Upper lobe of left lung (tissue), 4 donors: ENCODE measurements around the gene CFAP68.

Experiments
- CTCF ChIP-seq, 6 experiments: fragments of 450-650 bp in 4 of 6; fragments of 200-600 bp in 2 of 6; sonication (generic) in 2 of 6; IDR thresholded peaks; one replicate each; pipeline ENCODE4 v1.5.1; 2016 to 2019; ENCODE audit warnings: antibody characterized with exemption in 6 of 6
- POLR2A ChIP-seq, 4 donors: fragments of 450-650 bp; IDR thresholded peaks; one replicate each; pipeline ENCODE4 v1.5.1; 2016 to 2017; ENCODE audit warnings: antibody characterized with exemption in 4 of 4, mild to moderate bottlenecking in 2 of 4
- POLR2AphosphoS5 ChIP-seq, 2 donors: sonication (generic); formaldehyde crosslinking; IDR thresholded peaks; one replicate each; pipeline ENCODE4 v1.5.1; 2017; ENCODE audit warnings: antibody characterized with exemption in 2 of 2

GRCh38 chr11:111851636-111852035 lies 27.7 kb upstream of the CFAP68 start:
- peak in 1 of 6 experiments; percentile 17 for TF ChIP-seq CTCF (IDR thresholded peaks at IDR 0.05)
- no peak for TF ChIP-seq POLR2AphosphoS5 (IDR thresholded peaks at IDR 0.05)
- no peak for TF ChIP-seq POLR2A (IDR thresholded peaks at IDR 0.05)
